ENCODE data around the gene DNAJC10.
"Not testable (repeated sequence)": the region's sequence is repeated elsewhere in the genome, so short reads cannot be mapped to it uniquely, and the experiment has no call there.

The DNAJC10 gene

GRCh38 chr2:182726473-182726872 lies 10.4 kb downstream of the DNAJC10 start:
- DNase-seq: no peak

- DNase-seq: no peak
Observed at GRCh38 chr2:182728014-182728413, 12.0 kb downstream of the DNAJC10 start.

GRCh38 chr2:182729710-182730339 lies 13.8 kb downstream of the DNAJC10 start:
- no peak for DNase-seq

- no peak for DNase-seq
Observed at GRCh38 chr2:182730486-182730885, 14.4 kb downstream of the DNAJC10 start.

GRCh38 chr2:182732736-182733135 lies 16.7 kb downstream of the DNAJC10 start:
- no peak for DNase-seq

- DNase-seq: no peak
Observed at GRCh38 chr2:182733572-182733971, 17.5 kb downstream of the DNAJC10 start.

GRCh38 chr2:182736856-182737255 lies 20.8 kb downstream of the DNAJC10 start:
- DNase-seq: not testable (repeated sequence)

- DNase-seq: no peak
Observed at GRCh38 chr2:182740701-182741100, 24.6 kb downstream of the DNAJC10 start.

- no peak for DNase-seq
Observed at GRCh38 chr2:182741620-182742019, 25.6 kb downstream of the DNAJC10 start.

- no peak for DNase-seq
Observed at GRCh38 chr2:182744490-182744889, 28.4 kb downstream of the DNAJC10 start.

GRCh38 chr2:182745061-182745460 lies 29.0 kb downstream of the DNAJC10 start:
- no peak for DNase-seq

- DNase-seq: not testable (repeated sequence)
Observed at GRCh38 chr2:182745894-182746293, 29.8 kb downstream of the DNAJC10 start.

- no peak for DNase-seq
Observed at GRCh38 chr2:182754231-182754630, 38.2 kb downstream of the DNAJC10 start.

- no peak for DNase-seq
Observed at GRCh38 chr2:182758379-182758778, 42.3 kb downstream of the DNAJC10 start.

- DNase-seq: no peak
Observed at GRCh38 chr2:182761903-182762302, 45.8 kb downstream of the DNAJC10 start.

- no peak for DNase-seq
Observed at GRCh38 chr2:182763311-182763912, 47.4 kb downstream of the DNAJC10 start.

- no peak for DNase-seq
Observed at GRCh38 chr2:182766626-182767025, 50.6 kb downstream of the DNAJC10 start.

- DNase-seq: no peak
Observed at GRCh38 chr2:182767578-182767977, 51.5 kb downstream of the DNAJC10 start.

- DNase-seq: not testable (repeated sequence)
Observed at GRCh38 chr2:182768950-182769349, 52.9 kb downstream of the DNAJC10 start.

GRCh38 chr2:182779323-182779722 lies 63.3 kb downstream of the DNAJC10 start:
- DNase-seq: no peak

GRCh38 chr2:182781099-182781498 lies 65.0 kb downstream of the DNAJC10 start:
- DNase-seq: not testable (repeated sequence)

GRCh38 chr2:182782686-182783085 lies 66.6 kb downstream of the DNAJC10 start:
- not testable (repeated sequence) for DNase-seq

- no peak for DNase-seq
Observed at GRCh38 chr2:182784058-182784706, 68.1 kb downstream of the DNAJC10 start.

- no peak for DNase-seq
Observed at GRCh38 chr2:182784777-182785176, 68.7 kb downstream of the DNAJC10 start.
